Measurements from ENCODE around the gene PIP4K2A.

Gene PIP4K2A

DNA sequence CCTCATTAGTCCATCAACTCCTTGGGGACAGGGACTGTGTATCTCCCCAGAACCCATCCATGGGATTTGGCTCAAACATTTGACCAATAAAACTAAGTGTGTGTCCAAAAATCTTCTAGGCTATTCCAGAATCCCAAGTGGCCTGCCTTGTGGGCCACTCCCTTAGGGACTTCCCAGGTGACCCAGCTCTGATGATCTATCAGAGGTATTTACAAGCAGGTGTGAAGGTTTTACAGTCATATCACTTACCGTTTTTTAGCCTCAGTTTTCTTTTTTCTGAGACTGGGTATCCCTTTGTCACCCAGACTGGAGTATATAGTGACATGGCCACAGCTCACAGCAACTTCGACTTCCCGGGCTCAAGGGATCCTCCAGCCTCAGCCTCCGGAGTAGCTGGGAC, 64.4 kb downstream of the PIP4K2A start:
- no peaks in the 10 kb centered on the region for H3K9me3 ChIP-seq (ENCODE audit: low read depth, low read length)
- H3K9ac ChIP-seq (ENCODE audit: insufficient read length) = no peak overlapping the region
- no peak overlapping the region for H3K27ac ChIP-seq
- DNase-seq (ENCODE audit: low read depth, low spot score) = no peak
- TF ChIP-seq POLR2AphosphoS5 (IDR thresholded peaks at IDR 0.05; ENCODE audit: borderline replicate concordance, low read depth, low read length) (no peak), FOXP2 (optimal IDR thresholded peaks at IDR 0.05; ENCODE audit: control extremely low read depth, extremely low read length, insufficient read depth) (no peak), EZH2 (IDR thresholded peaks at IDR 0.05) (no peak)
- H3K4me3 ChIP-seq = no peak overlapping the region
- H3K36me3 ChIP-seq (ENCODE audit: insufficient read depth, low read length) = no peaks in the 10 kb centered on the region

GRCh38 chr10:22649390-22649841, 65.0 kb downstream of the PIP4K2A start:
- Histone ChIP-seq H3K9ac (ENCODE audit: insufficient read length) (no peak overlapping the region), H3K36me3 (ENCODE audit: insufficient read depth, low read length) (no peaks in the 10 kb centered on the region), H3K9me3 (ENCODE audit: low read depth, low read length) (no peaks in the 10 kb centered on the region), H3K27ac (no peak overlapping the region), H3K4me3 (no peak overlapping the region)
- TF ChIP-seq POLR2AphosphoS5 (IDR thresholded peaks at IDR 0.05; ENCODE audit: borderline replicate concordance, low read depth, low read length) (no peak), EZH2 (IDR thresholded peaks at IDR 0.05) (no peak), FOXP2 (optimal IDR thresholded peaks at IDR 0.05; ENCODE audit: control extremely low read depth, extremely low read length, insufficient read depth) (no peak)
- DNase-seq (ENCODE audit: low read depth, low spot score) = no peak

DNA sequence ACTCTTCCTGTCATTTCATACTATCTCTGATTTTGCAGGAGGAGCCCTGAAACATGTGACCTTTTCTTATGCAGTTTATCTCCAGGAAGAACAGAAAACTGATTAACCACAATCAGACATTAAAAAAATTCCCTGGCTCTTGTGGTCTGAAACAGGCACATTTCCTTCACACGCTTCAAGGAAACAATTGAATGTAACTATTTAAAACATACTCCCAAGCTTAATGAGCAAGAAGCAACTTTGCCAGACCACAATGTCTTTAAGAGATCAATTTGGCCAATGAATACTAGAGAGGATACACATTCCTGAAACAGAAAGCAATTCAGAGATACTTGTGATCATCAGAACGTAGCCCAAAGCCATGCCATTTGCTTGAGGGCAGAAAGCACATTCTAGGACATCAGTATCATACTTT, 65.8 kb downstream of the PIP4K2A start:
- Histone ChIP-seq H3K9me3 (ENCODE audit: low read depth, low read length) (no peaks in the 10 kb centered on the region), H3K36me3 (ENCODE audit: insufficient read depth, low read length) (no peaks in the 10 kb centered on the region), H3K27ac (0 out of 2 replicates have a peak overlapping the region, but pooled peaks have one; percentile 31), H3K4me3 (peak overlapping the region; percentile 49), H3K9ac (ENCODE audit: insufficient read length) (no peak overlapping the region)
- TF ChIP-seq POLR2AphosphoS5 (IDR thresholded peaks at IDR 0.05; ENCODE audit: borderline replicate concordance, low read depth, low read length) (no peak), EZH2 (IDR thresholded peaks at IDR 0.05) (no peak), FOXP2 (optimal IDR thresholded peaks at IDR 0.05; ENCODE audit: control extremely low read depth, extremely low read length, insufficient read depth) (no peak)
- no peak for DNase-seq (ENCODE audit: low read depth, low spot score)

DNA sequence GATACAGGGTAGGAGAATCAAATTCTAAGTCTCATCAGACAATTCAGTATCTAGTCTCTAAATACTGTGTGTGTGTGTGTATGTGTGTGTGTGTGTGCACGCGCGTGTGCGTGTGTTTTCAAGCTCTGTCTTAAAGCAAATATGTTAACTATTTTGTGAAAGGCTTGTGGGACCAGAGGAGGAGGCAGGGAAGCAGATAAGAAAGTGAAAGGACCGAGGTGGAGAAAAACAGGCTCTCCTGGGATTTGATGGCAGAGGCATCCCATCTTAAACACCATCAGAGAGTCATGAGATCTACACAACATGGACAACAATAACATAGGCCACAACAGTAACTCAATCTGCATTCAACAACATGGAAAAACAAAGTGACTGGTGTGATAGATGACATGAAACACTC, 67.1 kb downstream of the PIP4K2A start:
- TF ChIP-seq POLR2AphosphoS5 (IDR thresholded peaks at IDR 0.05; ENCODE audit: borderline replicate concordance, low read depth, low read length) (no peak), EZH2 (IDR thresholded peaks at IDR 0.05) (no peak), FOXP2 (optimal IDR thresholded peaks at IDR 0.05; ENCODE audit: control extremely low read depth, extremely low read length, insufficient read depth) (no peak)

DNA sequence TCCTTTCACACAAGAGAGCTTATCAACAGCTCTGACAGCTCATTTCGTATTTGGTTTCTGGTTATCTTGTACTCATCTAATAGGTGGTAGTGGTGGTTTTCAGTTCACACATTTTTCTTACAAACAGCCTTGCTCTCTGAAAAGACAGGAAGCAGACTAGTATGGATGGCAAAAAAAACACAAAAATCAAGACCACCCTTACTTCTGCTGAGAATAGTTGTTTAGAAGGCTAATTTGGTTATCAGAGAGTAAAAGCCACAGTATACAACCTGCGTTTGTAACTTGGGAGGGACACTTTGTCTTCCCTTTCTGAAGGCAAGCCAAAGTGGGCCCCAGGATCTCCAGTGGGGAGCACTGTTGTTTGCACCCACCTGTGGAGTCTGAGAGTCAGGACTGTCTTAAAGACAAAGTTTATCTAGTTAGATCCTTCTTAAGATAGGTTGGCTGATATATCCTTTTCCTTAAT, 68.0 kb downstream of the PIP4K2A start:
- DNase-seq (ENCODE audit: low read depth, low spot score) = no peak
- Histone ChIP-seq H3K27ac (no peak overlapping the region), H3K4me3 (no peak overlapping the region), H3K9ac (ENCODE audit: insufficient read length) (no peak overlapping the region), H3K9me3 (ENCODE audit: low read depth, low read length) (no peaks in the 10 kb centered on the region), H3K36me3 (ENCODE audit: insufficient read depth, low read length) (no peaks in the 10 kb centered on the region)
- no peak for TF ChIP-seq EZH2 (IDR thresholded peaks at IDR 0.05)
- no peak for TF ChIP-seq FOXP2 (optimal IDR thresholded peaks at IDR 0.05; ENCODE audit: control extremely low read depth, extremely low read length, insufficient read depth)
- no peak for TF ChIP-seq POLR2AphosphoS5 (IDR thresholded peaks at IDR 0.05; ENCODE audit: borderline replicate concordance, low read depth, low read length)

More for the DNA sequence above, 67.1 kb downstream of the PIP4K2A start:
- no peak overlapping the region for H3K4me3 ChIP-seq
- DNase-seq (ENCODE audit: low read depth, low spot score) = no peak
- H3K27ac ChIP-seq = no peak overlapping the region
- H3K36me3 ChIP-seq (ENCODE audit: insufficient read depth, low read length) = no peaks in the 10 kb centered on the region
- no peaks in the 10 kb centered on the region for H3K9me3 ChIP-seq (ENCODE audit: low read depth, low read length)
- H3K9ac ChIP-seq (ENCODE audit: insufficient read length) = no peak overlapping the region

DNA sequence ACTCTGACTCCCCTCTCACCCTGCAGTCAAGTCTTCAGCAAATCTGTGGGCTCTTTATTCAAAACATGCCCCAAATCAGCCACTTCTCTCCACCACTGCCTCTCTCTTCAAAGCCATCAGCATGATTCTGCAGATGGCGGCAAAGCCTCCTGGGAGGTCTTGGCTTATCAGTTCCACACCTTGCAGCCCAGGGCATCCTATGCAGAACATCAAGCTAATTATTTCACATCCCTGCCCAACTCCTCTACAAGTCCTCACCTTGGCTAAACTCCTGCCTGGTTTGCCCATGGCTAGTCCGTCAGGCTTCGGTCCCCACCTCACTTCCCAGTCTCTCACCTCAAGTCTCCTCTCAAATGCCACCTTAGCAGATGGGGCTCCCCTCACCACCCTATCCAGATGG, 70.2 kb downstream of the PIP4K2A start:
- TF ChIP-seq EZH2 (IDR thresholded peaks at IDR 0.05) (no peak), FOXP2 (optimal IDR thresholded peaks at IDR 0.05; ENCODE audit: control extremely low read depth, extremely low read length, insufficient read depth) (no peak), POLR2AphosphoS5 (IDR thresholded peaks at IDR 0.05; ENCODE audit: borderline replicate concordance, low read depth, low read length) (no peak)
- no peaks in the 10 kb centered on the region for H3K9me3 ChIP-seq (ENCODE audit: low read depth, low read length)
- no peak overlapping the region for H3K4me3 ChIP-seq
- no peaks in the 10 kb centered on the region for H3K36me3 ChIP-seq (ENCODE audit: insufficient read depth, low read length)
- no peak overlapping the region for H3K27ac ChIP-seq
- no peak overlapping the region for H3K9ac ChIP-seq (ENCODE audit: insufficient read length)
- DNase-seq (ENCODE audit: low read depth, low spot score) = no peak

- H3K4me3 ChIP-seq = no peak overlapping the region
- H3K9ac ChIP-seq (ENCODE audit: insufficient read length) = no peak overlapping the region
- TF ChIP-seq EZH2 (IDR thresholded peaks at IDR 0.05) (no peak), FOXP2 (optimal IDR thresholded peaks at IDR 0.05; ENCODE audit: control extremely low read depth, extremely low read length, insufficient read depth) (no peak), POLR2AphosphoS5 (IDR thresholded peaks at IDR 0.05; ENCODE audit: borderline replicate concordance, low read depth, low read length) (no peak)
- DNase-seq (ENCODE audit: low read depth, low spot score) = no peak
- H3K36me3 ChIP-seq (ENCODE audit: insufficient read depth, low read length) = no peaks in the 10 kb centered on the region
- no peak overlapping the region for H3K27ac ChIP-seq
- no peaks in the 10 kb centered on the region for H3K9me3 ChIP-seq (ENCODE audit: low read depth, low read length)
These were observed 70.6 kb downstream of the PIP4K2A start for GRCh38 chr10:22643775-22644174.

- H3K27ac ChIP-seq = no peak overlapping the region
- no peak overlapping the region for H3K4me3 ChIP-seq
- TF ChIP-seq EZH2 (IDR thresholded peaks at IDR 0.05) (no peak), FOXP2 (optimal IDR thresholded peaks at IDR 0.05; ENCODE audit: control extremely low read depth, extremely low read length, insufficient read depth) (no peak), POLR2AphosphoS5 (IDR thresholded peaks at IDR 0.05; ENCODE audit: borderline replicate concordance, low read depth, low read length) (no peak)
- H3K9me3 ChIP-seq (ENCODE audit: low read depth, low read length) = no peaks in the 10 kb centered on the region
- H3K36me3 ChIP-seq (ENCODE audit: insufficient read depth, low read length) = no peaks in the 10 kb centered on the region
- no peak for DNase-seq (ENCODE audit: low read depth, low spot score)
- H3K9ac ChIP-seq (ENCODE audit: insufficient read length) = no peak overlapping the region
These were observed 71.3 kb downstream of the PIP4K2A start for GRCh38 chr10:22643116-22643515.

DNA sequence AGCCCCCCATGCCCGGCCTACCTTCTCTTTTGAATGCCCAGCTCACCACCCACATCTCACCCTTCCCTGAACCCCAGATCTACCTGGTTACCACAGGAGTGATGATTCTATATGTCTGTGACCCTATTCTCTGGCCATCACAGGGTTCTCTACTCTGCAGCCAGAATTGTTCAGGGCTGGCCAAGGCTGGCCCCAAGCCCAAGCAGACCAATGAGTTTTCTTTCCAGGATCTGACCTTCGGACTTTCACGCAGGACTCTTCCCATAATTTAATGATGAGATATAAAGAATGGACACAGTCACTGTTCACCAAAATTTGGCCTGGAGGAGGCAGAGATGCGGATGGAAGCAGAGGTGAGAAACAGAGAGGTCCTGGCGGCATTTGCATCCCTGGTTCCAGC, 72.6 kb downstream of the PIP4K2A start:
- TF ChIP-seq FOXP2 (optimal IDR thresholded peaks at IDR 0.05; ENCODE audit: control extremely low read depth, extremely low read length, insufficient read depth) (no peak), EZH2 (IDR thresholded peaks at IDR 0.05) (no peak), POLR2AphosphoS5 (IDR thresholded peaks at IDR 0.05; ENCODE audit: borderline replicate concordance, low read depth, low read length) (no peak)
- no peak for DNase-seq (ENCODE audit: low read depth, low spot score)
- Histone ChIP-seq H3K9me3 (ENCODE audit: low read depth, low read length) (no peaks in the 10 kb centered on the region), H3K27ac (no peak overlapping the region), H3K9ac (ENCODE audit: insufficient read length) (no peak overlapping the region), H3K4me3 (no peak overlapping the region), H3K36me3 (ENCODE audit: insufficient read depth, low read length) (no peaks in the 10 kb centered on the region)

Measured in SK-N-MC (cell line).